Measurements from ENCODE around the gene DCHS2.

- TF ChIP-seq POLR2A (IDR thresholded peaks at IDR 0.05; ENCODE audit: low read depth, low read length) (no peak), PAX5 (IDR thresholded peaks at IDR 0.05; ENCODE audit: insufficient read depth, low read length, severe bottlenecking) (no peak)
Measured at GRCh38 chr4:154503598-154503997, 12.0 kb upstream of the DCHS2 start.

Data from GM12891 (cell line).